Measurements from ENCODE around the gene NR1H3.

The NR1H3 gene

DNA sequence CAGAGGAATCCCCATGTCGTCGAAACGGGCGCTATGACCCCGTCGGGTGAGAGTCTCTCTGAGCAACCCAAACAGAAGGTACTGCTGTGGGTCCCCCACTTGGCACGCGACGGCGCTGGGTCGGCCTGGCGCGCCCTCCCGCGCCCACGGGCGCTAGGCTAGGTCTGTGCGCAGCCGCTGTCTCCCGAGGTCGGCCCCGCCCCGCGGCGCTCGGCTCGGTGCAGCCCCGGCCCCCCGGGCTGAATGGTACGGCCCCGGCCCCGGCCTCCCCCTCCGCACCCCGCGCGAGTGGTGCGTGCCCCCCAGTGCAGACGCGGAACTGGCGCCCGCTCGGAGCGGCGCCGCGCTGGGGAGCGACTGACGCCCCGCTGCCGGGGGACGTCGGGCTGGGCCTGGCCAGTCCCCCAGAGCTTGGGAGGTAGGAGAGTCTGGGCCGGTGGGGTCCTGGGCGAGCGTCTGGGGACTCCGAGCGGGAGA is 12.1 kb downstream of the NR1H3 start, which contains the start of gene MADD:
TSS of gene MADD (plus strand) at position 305 of the 477 bp plus-strand sequence.
- DNase-seq (ENCODE audit: low read depth in 2 of 2), result peak; percentile 81 to 84

- no peak for DNase-seq (ENCODE audit: low read depth in 2 of 2)
Observed at GRCh38 chr11:47270331-47271271, 12.8 kb downstream of the NR1H3 start.

- DNase-seq (ENCODE audit: low read depth in 2 of 2), result no peak
Observed at GRCh38 chr11:47271328-47271727, 13.5 kb downstream of the NR1H3 start.

- DNase-seq (ENCODE audit: low read depth in 2 of 2), result no peak
Observed at GRCh38 chr11:47271961-47272661, 14.3 kb downstream of the NR1H3 start.

DNA sequence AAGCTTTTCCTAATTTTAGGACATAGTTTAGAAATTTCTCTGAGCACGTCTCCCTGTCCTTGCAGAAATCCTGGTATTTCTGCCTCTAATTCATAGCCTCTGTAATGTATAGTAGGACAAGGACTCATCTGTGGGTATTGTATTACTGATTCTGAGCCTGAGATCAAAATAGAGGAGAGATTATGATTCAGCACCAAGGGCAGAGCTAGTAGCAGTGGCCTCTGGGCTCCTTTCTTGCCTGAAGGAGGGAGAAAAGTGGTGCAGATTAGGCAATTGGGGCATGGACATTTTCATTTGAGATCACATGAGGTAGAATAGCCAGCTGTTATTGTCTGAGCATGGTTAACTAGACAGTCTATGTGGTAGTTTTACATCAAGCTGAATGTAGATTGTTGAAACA is 14.9 kb downstream of the NR1H3 start:
- DNase-seq (ENCODE audit: low read depth in 2 of 2), result no peak

DNA sequence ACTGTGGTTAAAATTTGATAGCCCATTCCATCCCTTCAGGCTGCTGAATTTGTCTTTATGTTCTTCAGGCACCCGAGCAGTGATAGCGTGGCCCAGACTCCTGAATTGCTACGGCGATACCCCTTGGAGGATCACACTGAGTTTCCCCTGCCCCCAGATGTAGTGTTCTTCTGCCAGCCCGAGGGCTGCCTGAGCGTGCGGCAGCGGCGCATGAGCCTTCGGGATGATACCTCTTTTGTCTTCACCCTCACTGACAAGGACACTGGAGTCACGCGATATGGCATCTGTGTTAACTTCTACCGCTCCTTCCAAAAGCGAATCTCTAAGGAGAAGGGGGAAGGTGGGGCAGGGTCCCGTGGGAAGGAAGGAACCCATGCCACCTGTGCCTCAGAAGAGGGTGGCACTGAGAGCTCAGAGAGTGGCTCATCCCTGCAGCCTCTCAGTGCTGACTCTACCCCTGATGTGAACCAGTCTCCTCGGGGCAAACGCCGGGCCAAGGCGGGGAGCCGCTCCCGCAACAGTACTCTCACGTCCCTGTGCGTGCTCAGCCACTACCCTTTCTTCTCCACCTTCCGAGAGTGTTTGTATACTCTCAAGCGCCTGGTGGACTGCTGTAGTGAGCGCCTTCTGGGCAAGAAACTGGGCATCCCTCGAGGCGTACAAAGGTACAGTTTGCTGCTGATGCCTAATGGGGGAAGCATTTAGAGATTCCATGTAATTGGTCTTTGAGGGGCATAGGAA is 16.9 kb downstream of the NR1H3 start:
- no peak for DNase-seq (ENCODE audit: low read depth in 2 of 2)

GRCh38 chr11:47276923-47277322 is 19.1 kb downstream of the NR1H3 start:
- no peak for DNase-seq (ENCODE audit: low read depth in 2 of 2)

- DNase-seq (ENCODE audit: low read depth in 2 of 2), result no peak
Observed at GRCh38 chr11:47278058-47278457, 20.3 kb downstream of the NR1H3 start.

GRCh38 chr11:47278769-47279168 is 21.0 kb downstream of the NR1H3 start:
- DNase-seq (ENCODE audit: low read depth in 2 of 2), result no peak

- DNase-seq (ENCODE audit: low read depth in 2 of 2), result no peak
Observed at GRCh38 chr11:47280099-47280498, 22.3 kb downstream of the NR1H3 start.

DNA sequence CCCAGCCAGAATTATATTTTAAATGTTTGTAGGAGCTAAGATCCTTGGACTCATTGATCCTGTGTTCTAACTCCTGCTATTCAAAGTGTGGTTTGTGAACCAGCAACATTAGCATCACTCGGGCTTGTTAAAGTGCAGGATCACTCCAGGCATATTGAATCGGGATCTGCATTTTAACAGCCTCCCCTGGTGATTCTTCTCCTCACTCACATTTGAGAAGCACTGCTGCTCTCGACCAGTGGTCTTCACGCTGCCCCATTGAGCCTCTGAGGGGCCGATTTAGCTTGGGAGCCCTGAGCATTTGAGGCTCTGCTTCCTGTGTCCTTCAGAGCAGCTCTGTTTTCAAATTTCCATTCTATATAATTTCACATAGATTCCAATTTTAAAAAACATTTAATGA is 23.1 kb downstream of the NR1H3 start:
- no peak for DNase-seq (ENCODE audit: low read depth in 2 of 2)

DNA sequence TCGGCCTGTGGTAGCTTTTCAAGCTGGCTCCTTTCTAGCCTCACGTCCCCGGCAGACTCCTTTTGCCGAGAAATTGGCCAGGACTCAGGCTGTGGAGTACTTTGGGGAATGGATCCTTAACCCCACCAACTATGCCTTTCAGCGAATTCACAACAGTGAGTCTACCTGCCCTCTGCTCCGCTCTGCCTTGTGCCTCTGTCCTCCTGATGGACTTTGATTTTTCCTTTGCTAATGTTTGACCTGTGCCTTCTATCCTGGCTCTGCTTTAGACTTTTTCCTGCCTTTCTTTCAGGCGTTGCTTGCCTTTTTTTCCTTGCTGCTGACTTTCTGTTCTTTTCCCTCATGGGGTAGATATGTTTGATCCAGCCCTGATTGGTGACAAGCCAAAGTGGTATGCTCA is 24.7 kb downstream of the NR1H3 start:
- DNase-seq (ENCODE audit: low read depth in 2 of 2), result no peak

- no peak for DNase-seq (ENCODE audit: low read depth in 2 of 2)
Observed at GRCh38 chr11:47284151-47284550, 26.4 kb downstream of the NR1H3 start.

- no peak for DNase-seq (ENCODE audit: low read depth in 2 of 2)
Observed at GRCh38 chr11:47285969-47286770, 28.4 kb downstream of the NR1H3 start.

GRCh38 chr11:47288066-47288465 is 30.3 kb downstream of the NR1H3 start:
- no peak for DNase-seq (ENCODE audit: low read depth in 2 of 2)

GRCh38 chr11:47289856-47290255 is 32.1 kb downstream of the NR1H3 start:
- no peak for DNase-seq (ENCODE audit: low read depth in 2 of 2)

DNA sequence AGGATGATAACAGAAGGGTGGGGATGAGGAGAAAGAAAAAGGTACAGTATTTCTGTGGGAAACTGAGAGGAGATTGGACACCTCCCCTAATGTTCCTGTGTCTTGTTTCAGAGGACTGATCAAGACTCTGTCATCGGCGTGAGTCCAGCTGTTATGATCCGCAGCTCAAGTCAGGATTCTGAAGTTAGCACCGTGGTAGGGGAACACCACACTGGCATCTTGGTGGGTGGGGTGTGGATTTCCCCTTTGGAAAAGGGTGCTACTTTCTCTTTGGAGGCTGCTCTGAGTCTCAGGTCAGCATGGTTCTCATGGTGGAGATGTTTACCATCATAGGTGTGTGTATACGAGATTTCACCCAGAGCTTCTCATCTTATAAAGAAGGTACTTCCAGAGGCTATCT is 37.6 kb downstream of the NR1H3 start:
- DNase-seq (ENCODE audit: low read depth in 2 of 2), result no peak

GRCh38 chr11:47296045-47296444 is 38.2 kb downstream of the NR1H3 start:
- DNase-seq (ENCODE audit: low read depth in 2 of 2), result no peak

GRCh38 chr11:47299078-47299477 is 41.3 kb downstream of the NR1H3 start:
- DNase-seq (ENCODE audit: low read depth in 2 of 2), result no peak

DNA sequence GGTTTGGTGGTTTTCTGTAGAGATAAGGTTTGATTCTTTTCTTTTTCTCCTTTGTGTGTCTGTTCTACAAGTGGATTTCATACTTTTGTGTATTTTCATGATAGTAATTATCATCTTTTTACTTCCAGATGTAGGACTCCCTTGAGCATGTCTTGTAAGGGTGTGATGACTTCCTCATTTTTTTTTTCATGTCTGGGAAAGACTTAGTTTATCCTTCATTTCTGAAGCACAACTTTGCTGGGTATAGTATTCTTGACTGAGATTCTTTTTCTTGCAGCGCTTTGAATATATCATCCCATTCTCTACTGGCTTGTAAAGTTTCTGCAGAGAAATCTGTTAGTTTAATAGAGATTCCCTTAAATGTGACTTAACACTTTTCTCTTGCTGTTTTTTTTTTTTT is 45.1 kb downstream of the NR1H3 start:
- DNase-seq (ENCODE audit: low read depth in 2 of 2), result no peak
